HG03460 (cell line): Measurements from ENCODE around the gene HDX.
"Not testable (repeated sequence)": the region's sequence is repeated elsewhere in the genome, so short reads cannot be mapped to it uniquely, and the experiment has no call there.

ENCODE experiments used
- ATAC-seq: cut with Tn5 transposase; IDR thresholded peaks from one replicate; pipeline ENCODE4 v1.9.1; 2021; ENCODE audit not compliant: unreplicated experiment

The HDX gene, protein sequence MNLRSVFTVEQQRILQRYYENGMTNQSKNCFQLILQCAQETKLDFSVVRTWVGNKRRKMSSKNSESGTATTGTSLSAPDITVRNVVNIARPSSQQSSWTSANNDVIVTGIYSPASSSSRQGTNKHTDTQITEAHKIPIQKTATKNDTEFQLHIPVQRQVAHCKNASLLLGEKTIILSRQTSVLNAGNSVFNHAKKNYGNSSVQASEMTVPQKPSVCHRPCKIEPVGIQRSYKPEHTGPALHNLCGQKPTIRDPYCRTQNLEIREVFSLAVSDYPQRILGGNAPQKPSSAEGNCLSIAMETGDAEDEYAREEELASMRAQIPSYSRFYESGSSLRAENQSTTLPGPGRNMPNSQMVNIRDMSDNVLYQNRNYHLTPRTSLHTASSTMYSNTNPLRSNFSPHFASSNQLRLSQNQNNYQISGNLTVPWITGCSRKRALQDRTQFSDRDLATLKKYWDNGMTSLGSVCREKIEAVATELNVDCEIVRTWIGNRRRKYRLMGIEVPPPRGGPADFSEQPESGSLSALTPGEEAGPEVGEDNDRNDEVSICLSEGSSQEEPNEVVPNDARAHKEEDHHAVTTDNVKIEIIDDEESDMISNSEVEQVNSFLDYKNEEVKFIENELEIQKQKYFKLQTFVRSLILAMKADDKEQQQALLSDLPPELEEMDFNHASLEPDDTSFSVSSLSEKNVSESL

GRCh38 chrX:84501798-84502628 lies at the start of gene HDX:
HDX (minus strand) TSS chrX:84502453; CDS start chrX:84475397, 27,056 bp downstream.
- peak; percentile 92 for ATAC-seq

GRCh38 chrX:84541315-84541714 lies 39.1 kb upstream of the HDX start:
- not testable (repeated sequence) for ATAC-seq

DNA sequence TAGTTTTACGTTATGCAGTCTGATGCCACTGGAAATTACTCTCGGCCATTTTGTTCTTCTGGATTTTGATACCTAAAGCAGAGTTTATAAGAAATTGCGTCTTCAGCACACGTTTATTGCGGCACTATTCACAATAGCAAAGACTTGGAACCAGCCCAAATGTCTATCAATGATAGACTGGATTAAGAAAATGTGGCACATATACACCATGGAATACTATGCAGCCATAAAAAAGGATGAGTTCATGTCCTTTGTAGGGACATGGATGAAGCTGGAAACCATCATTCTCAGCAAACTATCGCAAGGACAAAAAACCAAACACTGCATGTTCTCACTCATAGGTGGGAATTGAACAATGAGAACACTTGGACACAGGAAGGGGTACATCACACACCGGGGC lies 35.4 kb upstream of the HDX start:
- ATAC-seq, result not testable (repeated sequence)

- no peak for ATAC-seq
Observed at GRCh38 chrX:84488426-84488825, 13.8 kb downstream of the HDX start.

DNA sequence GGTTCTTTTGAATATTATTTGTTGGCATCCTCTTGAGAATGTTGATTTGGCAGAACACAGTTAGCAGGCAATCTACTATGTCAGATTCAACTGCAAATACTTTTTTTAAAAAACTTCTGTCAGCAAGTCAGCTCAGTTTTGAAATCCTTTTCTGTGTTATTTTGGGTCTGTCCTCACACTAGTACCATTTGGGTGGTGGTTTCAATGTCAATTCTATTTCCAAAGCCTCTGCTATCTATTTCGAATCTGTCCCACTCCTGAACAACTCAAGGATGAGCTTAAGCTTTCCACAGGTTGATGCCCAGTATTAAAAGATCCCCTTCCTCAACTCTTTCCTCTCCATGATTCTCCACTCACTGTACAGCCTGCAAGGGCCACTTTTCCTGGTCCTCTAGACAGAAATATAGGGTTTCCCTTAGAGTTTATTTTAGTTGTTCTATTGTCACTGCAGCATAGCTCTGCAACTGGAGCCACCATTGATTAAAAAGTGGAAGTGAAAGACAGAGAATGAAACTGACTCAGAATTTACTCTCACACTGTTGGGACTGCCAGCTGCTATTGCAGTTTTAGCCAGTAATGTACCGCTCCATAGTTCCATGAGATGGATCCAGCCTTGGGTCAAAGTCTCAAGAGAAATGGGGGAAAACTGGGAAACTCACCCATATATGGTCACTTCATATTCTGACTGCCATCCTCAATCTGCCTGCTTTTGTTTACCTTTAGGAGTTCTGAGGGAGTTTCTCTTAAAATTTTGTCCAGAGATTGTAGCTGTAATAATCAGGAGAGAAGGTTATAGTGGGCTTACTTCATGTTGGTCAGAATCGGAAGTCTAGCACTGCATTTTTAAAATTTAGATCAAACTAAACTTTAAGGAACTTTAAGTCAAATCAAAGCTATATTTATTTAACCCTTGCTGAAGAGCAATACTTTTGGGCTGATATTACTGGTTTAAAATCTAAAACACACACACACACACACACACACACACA lies 14.6 kb downstream of the HDX start:
- peak; percentile 100 for ATAC-seq

DNA sequence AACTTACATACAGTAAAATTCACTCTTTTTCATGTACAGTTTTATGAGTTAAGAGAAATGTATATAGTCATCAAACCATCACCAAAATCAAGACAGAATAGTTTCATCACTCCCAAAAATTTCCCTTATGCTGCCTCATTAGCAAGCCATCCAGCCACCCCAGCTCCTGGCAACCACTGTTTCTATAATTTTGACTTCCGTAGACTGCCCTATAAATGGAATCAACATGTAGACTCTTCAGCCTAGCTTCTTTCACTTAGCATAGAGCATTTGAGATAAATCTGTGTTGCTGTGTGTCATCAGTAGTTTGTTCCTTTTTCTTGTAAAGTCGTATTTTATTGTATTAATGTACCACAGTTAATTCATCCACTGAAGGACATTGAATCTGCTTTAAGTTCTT lies 23.2 kb downstream of the HDX start:
- no peak for ATAC-seq

GRCh38 chrX:84477114-84477513 lies 25.1 kb downstream of the HDX start:
- ATAC-seq, result no peak

- no peak for ATAC-seq
Observed at GRCh38 chrX:84475596-84475995, 26.7 kb downstream of the HDX start.

- no peak for ATAC-seq
Observed at GRCh38 chrX:84475101-84475500, 27.2 kb downstream of the HDX start.

- no peak for ATAC-seq
Observed at GRCh38 chrX:84469226-84469625, 33.0 kb downstream of the HDX start.

DNA sequence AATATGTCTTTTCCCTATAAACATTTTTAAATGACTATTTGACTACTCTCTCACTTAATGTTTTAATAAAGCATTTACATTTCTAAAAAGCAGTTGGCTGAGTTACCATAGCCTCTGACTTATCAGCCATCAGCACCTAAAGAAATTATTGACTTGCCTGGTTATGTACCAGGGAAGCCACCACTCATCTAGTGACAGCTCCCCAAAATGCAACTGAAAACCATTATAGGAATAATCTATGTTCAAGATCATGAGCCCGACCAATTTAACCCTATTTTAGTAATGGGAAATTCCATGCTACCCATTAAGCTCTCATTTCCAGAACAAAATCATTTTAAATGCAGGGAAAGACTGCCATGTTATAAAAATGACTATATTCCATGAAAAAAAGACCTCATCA lies 34.4 kb downstream of the HDX start:
- ATAC-seq, result no peak

- ATAC-seq, result no peak
Observed at GRCh38 chrX:84453351-84454246, 48.7 kb downstream of the HDX start.

- ATAC-seq, result no peak
Observed at GRCh38 chrX:84441143-84441542, 61.1 kb downstream of the HDX start.

DNA sequence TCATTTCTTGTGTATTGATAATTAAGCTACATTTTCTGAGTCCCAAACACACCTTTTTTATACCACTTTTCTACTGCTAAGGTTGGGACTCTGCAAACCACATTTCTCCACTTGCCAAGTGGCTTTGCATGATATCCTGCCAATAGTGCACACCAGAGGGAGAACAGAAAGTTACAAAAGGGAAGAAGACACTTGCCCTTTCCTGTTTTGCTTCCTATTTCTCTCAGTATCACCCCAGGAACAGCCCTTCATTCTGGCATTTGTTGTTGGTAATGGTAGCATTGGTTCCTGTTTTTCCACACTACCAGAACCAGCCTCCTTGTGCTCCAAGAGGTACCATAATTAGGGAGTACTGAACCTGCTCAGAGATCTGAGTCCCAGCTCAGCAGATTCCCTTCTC lies 87.1 kb downstream of the HDX start:
- ATAC-seq, result no peak

GRCh38 chrX:84363663-84364062 lies 138.6 kb downstream of the HDX start:
- no peak for ATAC-seq

- no peak for ATAC-seq
Observed at GRCh38 chrX:84363051-84363450, 139.2 kb downstream of the HDX start.

- ATAC-seq, result no peak
Observed at GRCh38 chrX:84362184-84362838, 139.9 kb downstream of the HDX start.

- ATAC-seq, result no peak
Observed at GRCh38 chrX:84358271-84358670, 144.0 kb downstream of the HDX start.

- ATAC-seq, result no peak
Observed at GRCh38 chrX:84357296-84357695, 145.0 kb downstream of the HDX start.
